HG03066 (cell line): Measurements from ENCODE around the gene EGLN3.
"Not testable (repeated sequence)": the region's sequence is repeated elsewhere in the genome, so short reads cannot be mapped to it uniquely, and the experiment has no call there.

Experiments used
- ATAC-seq: cut with Tn5 transposase; IDR thresholded peaks from one replicate; pipeline ENCODE4 v1.9.1; 2021; ENCODE audit warnings: low read depth; ENCODE audit not compliant: unreplicated experiment

Gene EGLN3

GRCh38 chr14:33963892-33964291 is 13.0 kb upstream of the EGLN3 start:
- ATAC-seq = no peak

GRCh38 chr14:33962466-33962865 is 11.6 kb upstream of the EGLN3 start:
- not testable (repeated sequence) for ATAC-seq

- ATAC-seq = no peak
Measured at GRCh38 chr14:33962016-33962415, 11.1 kb upstream of the EGLN3 start.

GRCh38 chr14:33959692-33960151 is 8.8 kb upstream of the EGLN3 start:
- ATAC-seq = no peak

- ATAC-seq = no peak
Measured at GRCh38 chr14:33958605-33959226, 7.8 kb upstream of the EGLN3 start.

- no peak for ATAC-seq
Measured at GRCh38 chr14:33957993-33958392, 7.1 kb upstream of the EGLN3 start.

- ATAC-seq = no peak
Measured at GRCh38 chr14:33957299-33957698, 6.4 kb upstream of the EGLN3 start.

GRCh38 chr14:33956640-33957039 is 5.8 kb upstream of the EGLN3 start:
- no peak for ATAC-seq

- ATAC-seq = no peak
Measured at GRCh38 chr14:33954016-33954598, 3.2 kb upstream of the EGLN3 start.

- ATAC-seq = no peak
Measured at GRCh38 chr14:33952541-33952940, 1.7 kb upstream of the EGLN3 start.

- ATAC-seq = no peak
Measured at GRCh38 chr14:33951183-33951840, 438 bp upstream of the EGLN3 start.

- no peak for ATAC-seq
Measured at GRCh38 chr14:33949411-33949893, 1.4 kb downstream of the EGLN3 start.

- no peak for ATAC-seq
Measured at GRCh38 chr14:33948869-33949408, 1.9 kb downstream of the EGLN3 start.

- ATAC-seq = no peak
Measured at GRCh38 chr14:33948145-33948868, 2.6 kb downstream of the EGLN3 start.

GRCh38 chr14:33946679-33947476 is 4.0 kb downstream of the EGLN3 start:
- no peak for ATAC-seq

GRCh38 chr14:33945210-33946088 is 5.4 kb downstream of the EGLN3 start:
- no peak for ATAC-seq

GRCh38 chr14:33943096-33943883 is 7.6 kb downstream of the EGLN3 start:
- no peak for ATAC-seq

- ATAC-seq = no peak
Measured at GRCh38 chr14:33941718-33942117, 9.2 kb downstream of the EGLN3 start.
